Measurements from ENCODE around the gene ABAT.

- TF ChIP-seq CTCF (IDR thresholded peaks at IDR 0.05), result no peak
- no peak for TF ChIP-seq POLR2A (IDR thresholded peaks at IDR 0.05)
Measured at GRCh38 chr16:8736123-8736668, 61.8 kb downstream of the ABAT start.

All from tibial nerve (tissue), 3 donors.